ENCODE data around the gene TOB1.

DNA sequence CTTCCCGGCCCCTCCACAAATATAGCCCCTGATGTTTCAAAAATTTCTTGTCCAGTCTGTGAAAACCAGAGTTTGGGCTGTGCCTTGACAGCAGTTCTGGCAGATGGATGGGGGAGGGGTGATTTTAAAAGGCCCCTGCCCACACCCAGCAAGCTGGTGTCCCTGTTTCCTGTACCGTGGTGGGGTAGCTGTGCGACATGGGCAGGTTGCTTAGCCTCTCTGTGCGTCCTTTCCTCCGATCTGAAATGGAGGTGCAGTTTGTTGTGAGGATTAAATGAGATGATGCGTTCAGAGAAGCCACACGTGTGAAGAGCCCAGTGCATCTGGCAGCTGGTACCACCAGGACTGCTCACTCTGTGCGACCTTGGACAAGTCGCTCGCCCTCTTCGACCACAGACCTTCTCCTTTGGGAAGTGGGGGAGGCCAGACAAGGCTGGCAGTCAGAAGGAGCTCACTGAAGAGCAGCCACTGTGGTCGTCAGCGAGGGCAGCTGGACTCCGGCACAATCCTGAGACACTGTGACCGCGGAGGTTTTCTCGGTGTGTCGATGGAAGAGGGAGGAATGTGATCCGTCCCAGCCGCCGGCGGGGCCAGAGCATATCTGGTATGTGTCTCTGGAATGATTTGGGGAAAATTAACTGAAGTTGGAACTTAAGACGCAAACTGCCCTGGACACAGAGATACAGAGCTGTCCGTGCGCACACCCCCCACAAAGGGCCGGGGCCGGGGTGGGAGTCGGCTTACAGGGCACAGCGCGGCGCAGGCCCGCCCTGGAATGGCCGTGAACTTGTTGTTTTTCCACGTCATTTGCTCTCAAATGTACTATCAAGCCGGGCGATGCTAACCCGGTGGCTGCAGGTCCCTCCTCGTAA lies 31.5 kb downstream of the TOB1 start:
- TF ChIP-seq, protein P1, sequence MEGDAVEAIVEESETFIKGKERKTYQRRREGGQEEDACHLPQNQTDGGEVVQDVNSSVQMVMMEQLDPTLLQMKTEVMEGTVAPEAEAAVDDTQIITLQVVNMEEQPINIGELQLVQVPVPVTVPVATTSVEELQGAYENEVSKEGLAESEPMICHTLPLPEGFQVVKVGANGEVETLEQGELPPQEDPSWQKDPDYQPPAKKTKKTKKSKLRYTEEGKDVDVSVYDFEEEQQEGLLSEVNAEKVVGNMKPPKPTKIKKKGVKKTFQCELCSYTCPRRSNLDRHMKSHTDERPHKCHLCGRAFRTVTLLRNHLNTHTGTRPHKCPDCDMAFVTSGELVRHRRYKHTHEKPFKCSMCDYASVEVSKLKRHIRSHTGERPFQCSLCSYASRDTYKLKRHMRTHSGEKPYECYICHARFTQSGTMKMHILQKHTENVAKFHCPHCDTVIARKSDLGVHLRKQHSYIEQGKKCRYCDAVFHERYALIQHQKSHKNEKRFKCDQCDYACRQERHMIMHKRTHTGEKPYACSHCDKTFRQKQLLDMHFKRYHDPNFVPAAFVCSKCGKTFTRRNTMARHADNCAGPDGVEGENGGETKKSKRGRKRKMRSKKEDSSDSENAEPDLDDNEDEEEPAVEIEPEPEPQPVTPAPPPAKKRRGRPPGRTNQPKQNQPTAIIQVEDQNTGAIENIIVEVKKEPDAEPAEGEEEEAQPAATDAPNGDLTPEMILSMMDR (IDR thresholded peaks at IDR 0.05; ENCODE audit: insufficient read depth, low read length, poor library complexity, severe bottlenecking): no peak
- no peak for TF ChIP-seq EZH2phosphoT487 (conservative IDR thresholded peaks at IDR 0.05; ENCODE audit: low read length)

Measured in SU-DHL-6 (cell line).